ENCODE measurements around the gene CDC42BPG. TPM values are rescaled to one million over a fixed set of nuclear protein-coding genes. Genes with fewer than 3 reads are reported as not detected.

CDC42BPG gene
- polyA plus RNA-seq, 6 donors from 2014 or later, result 0.17 to 0.57 (median 0.33) TPM; not detected in 2

DNA sequence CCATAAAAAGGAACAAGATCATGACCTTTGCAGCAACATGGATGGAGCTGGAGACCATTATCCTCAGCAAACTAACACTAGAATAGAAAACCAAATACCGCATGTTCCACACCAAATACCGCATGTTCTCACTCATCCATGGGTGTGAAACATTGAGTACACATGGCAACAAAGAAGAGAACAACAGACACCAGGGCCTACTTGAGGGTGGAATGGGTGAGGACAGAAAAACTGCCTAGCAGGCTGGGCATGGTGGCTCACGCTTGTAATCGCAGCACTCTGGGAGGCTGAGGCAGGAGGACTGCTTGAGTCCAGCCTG lies 21.7 kb upstream of the CDC42BPG start:
- Mint-ChIP-seq H3K27ac (peak overlapping the region; percentile 49 to 96 (median 94)), H3K4me3 (peak overlapping the region in 7 of 8 donors; percentile 58 to 88 (median 72)), H3K36me3 (peaks cover 0 to 18% of the 10 kb centered on the region in 2 donors), H3K4me1 (peaks cover 45 to 92% (median 92%) of the 10 kb centered on the region in 3 donors), H3K9me3 (peaks cover 0 to 5% (median 0%) of the 10 kb centered on the region in 7 donors), H3K27me3 (no peaks in the 10 kb centered on the region)
- no peak for DNase-seq
- ATAC-seq (ENCODE audit: low read depth in 2 of 2), result peak; percentile 3 to 4

GRCh38 chr11:64865286-64866172 lies 21.1 kb upstream of the CDC42BPG start:
- no peaks in the 10 kb centered on the region for H3K27me3 Mint-ChIP-seq
- DNase-seq, result peak; percentile 69
- H3K27ac Mint-ChIP-seq, result peak overlapping the region; percentile 78 to 96 (median 96)
- H3K4me1 Mint-ChIP-seq, result peaks cover 45 to 92% (median 89%) of the 10 kb centered on the region in 3 donors
- H3K9me3 Mint-ChIP-seq, result peaks cover 0 to 5% (median 0%) of the 10 kb centered on the region in 7 donors
- H3K36me3 Mint-ChIP-seq, result peaks cover 0 to 16% of the 10 kb centered on the region in 2 donors
- ATAC-seq (ENCODE audit: low read depth in 2 of 2), result peak; percentile 65 to 69
- H3K4me3 Mint-ChIP-seq, result peak overlapping the region; percentile 64 to 88 (median 79)

DNA sequence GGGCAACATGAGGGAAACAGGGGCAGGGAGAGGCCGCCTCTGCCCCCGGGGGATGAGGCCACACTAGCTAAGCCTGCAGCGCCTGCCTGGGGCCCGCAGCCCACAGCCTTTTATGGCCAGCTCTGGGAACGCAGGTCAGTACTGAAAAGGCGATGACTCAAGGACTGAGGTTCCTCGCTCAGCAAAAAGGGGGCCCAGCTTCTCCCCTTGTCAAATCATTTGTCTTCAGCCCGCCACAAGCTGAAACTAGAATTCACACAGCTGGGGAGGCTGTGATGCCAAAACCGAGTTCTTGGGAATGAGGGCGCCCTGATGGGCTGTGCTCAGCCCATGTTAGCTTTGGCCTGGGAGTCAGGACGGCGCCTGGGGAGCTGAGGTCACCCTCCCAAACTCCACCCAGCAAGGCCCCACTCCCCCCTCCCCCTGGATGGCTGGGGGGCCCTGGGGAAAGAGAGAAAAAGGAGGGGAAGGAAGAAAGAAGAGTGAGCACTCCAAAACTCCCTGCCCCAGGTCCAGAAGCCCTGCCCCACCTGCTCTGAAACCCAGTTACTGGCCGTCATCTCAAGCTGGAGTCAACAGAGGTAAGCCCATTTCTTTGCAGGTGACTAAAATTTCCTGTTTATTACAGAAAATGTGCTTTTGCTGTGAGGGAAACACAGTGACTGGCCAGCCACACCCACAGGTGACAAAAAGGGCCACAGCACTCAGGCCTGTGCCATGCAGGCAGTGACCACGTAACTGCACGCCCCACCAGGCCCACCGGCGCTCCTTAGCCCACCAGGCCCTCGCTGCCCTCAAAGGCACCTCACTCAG lies 20.2 kb upstream of the CDC42BPG start:
- ATAC-seq (ENCODE audit: low read depth in 2 of 2), result peak; percentile 5 to 17
- DNase-seq, result no peak
- peaks cover 0 to 5% (median 0%) of the 10 kb centered on the region in 7 donors for H3K9me3 Mint-ChIP-seq
- peak overlapping the region in 7 of 8 donors; percentile 68 to 88 (median 76) for H3K4me3 Mint-ChIP-seq
- H3K27ac Mint-ChIP-seq, result peak overlapping the region; percentile 28 to 96 (median 79)
- H3K36me3 Mint-ChIP-seq, result peaks cover 5 to 21% of the 10 kb centered on the region in 2 donors
- H3K27me3 Mint-ChIP-seq, result no peaks in the 10 kb centered on the region
- H3K4me1 Mint-ChIP-seq, result peaks cover 53 to 91% (median 88%) of the 10 kb centered on the region in 3 donors

GRCh38 chr11:64864135-64864472 lies 19.7 kb upstream of the CDC42BPG start:
- Mint-ChIP-seq H3K9me3 (peaks cover 0 to 5% (median 0%) of the 10 kb centered on the region in 7 donors), H3K27ac (peak overlapping the region in 5 of 6 donors; percentile 7 to 96 (median 80)), H3K27me3 (no peaks in the 10 kb centered on the region), H3K4me1 (peaks cover 59 to 91% (median 88%) of the 10 kb centered on the region in 3 donors), H3K4me3 (peak overlapping the region in 5 of 8 donors; percentile 41 to 76 (median 64)), H3K36me3 (peaks cover 8 to 23% of the 10 kb centered on the region in 2 donors)
- no peak for ATAC-seq (ENCODE audit: low read depth in 2 of 2)
- no peak for DNase-seq

DNA sequence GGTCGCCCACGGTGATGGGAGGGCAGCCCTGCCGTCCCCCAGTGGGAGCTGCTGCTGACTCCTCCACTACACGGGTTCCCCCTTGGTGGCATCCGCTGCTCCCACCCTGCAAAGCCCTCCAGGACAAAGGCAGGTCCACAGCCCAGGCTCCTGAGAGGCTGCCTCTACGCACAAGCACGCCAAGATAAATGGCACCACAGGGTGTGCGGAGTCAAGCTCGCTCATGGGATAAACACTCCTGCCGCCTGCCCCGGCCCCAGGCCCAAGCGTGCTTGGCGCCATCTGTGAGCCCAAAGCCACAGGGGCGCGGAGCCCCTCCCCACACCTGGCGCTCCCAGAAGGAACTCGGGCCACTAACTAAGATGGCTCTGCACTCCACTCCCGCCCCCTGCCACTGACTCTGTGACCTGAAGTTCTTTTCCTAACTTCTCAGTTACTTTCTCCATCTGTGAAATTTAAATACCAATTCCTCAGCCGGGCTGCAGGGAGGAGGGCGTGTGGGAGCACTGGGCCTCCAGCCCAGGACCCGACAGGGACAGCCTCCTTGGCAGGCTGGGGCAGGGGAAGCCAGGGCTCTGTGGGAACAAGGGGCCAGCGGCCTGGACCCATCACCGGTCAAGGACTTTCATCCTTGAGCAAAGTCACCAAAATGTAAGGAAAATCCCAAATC lies 19.1 kb upstream of the CDC42BPG start:
- Mint-ChIP-seq H3K36me3 (peaks cover 8 to 23% of the 10 kb centered on the region in 2 donors), H3K27ac (peak overlapping the region; percentile 7 to 94 (median 72)), H3K4me1 (peaks cover 62 to 92% (median 88%) of the 10 kb centered on the region in 3 donors), H3K4me3 (peak overlapping the region in 3 of 8 donors; percentile 20 to 72 (median 64)), H3K9me3 (peaks cover 0 to 5% (median 0%) of the 10 kb centered on the region in 7 donors), H3K27me3 (no peaks in the 10 kb centered on the region)
- ATAC-seq (ENCODE audit: low read depth in 2 of 2) (no peak), DNase-seq (no peak)

DNA sequence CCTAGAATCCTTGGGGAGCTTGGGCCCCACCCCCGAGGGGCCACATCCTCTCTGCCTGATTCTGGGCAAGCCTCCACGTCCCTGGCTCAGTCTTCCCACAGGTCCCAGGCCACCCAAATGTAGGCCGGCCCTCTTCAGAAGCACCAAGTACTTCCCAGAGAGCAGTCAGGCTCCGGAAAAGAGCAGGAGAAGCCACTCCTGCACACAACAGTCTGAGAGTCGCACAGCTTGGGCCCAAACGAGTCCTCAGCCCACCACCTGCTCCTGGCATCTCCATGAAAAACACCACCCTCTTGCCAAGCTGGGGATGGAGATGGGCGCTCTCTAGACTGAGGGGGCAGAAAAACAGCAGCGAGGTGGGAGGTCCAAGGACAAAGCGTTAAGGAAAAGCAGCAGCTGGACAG lies 18.5 kb upstream of the CDC42BPG start:
- Mint-ChIP-seq H3K27me3 (no peaks in the 10 kb centered on the region), H3K27ac (peak overlapping the region in 5 of 6 donors; percentile 22 to 94 (median 71)), H3K4me3 (peak overlapping the region in 7 of 8 donors; percentile 25 to 72 (median 62)), H3K36me3 (peaks cover 8 to 23% of the 10 kb centered on the region in 2 donors), H3K9me3 (peaks cover 0 to 5% (median 0%) of the 10 kb centered on the region in 7 donors), H3K4me1 (peaks cover 56 to 92% (median 84%) of the 10 kb centered on the region in 3 donors)
- DNase-seq (no peak), ATAC-seq (ENCODE audit: low read depth in 2 of 2) (no peak)

GRCh38 chr11:64861227-64861975 lies 16.9 kb upstream of the CDC42BPG start:
- Mint-ChIP-seq H3K4me1 (peaks cover 51 to 93% (median 76%) of the 10 kb centered on the region in 3 donors), H3K4me3 (peak overlapping the region in 7 of 8 donors; percentile 15 to 85 (median 67)), H3K9me3 (peaks cover 0 to 5% (median 0%) of the 10 kb centered on the region in 7 donors), H3K36me3 (peaks cover 8 to 16% of the 10 kb centered on the region in 2 donors), H3K27me3 (no peaks in the 10 kb centered on the region), H3K27ac (peak overlapping the region in 5 of 6 donors; percentile 74 to 94 (median 87))
- ATAC-seq (ENCODE audit: low read depth in 2 of 2) (no peak), DNase-seq (no peak)

GRCh38 chr11:64859542-64860414 lies 15.3 kb upstream of the CDC42BPG start:
- H3K4me3 Mint-ChIP-seq, result peak overlapping the region; percentile 77 to 91 (median 82)
- no peaks in the 10 kb centered on the region for H3K9me3 Mint-ChIP-seq
- ATAC-seq (ENCODE audit: low read depth in 2 of 2) (peak; percentile 81 to 82), DNase-seq (peak; percentile 60)
- H3K36me3 Mint-ChIP-seq, result peaks cover 7 to 8% of the 10 kb centered on the region in 2 donors
- H3K27ac Mint-ChIP-seq, result peak overlapping the region; percentile 76 to 97 (median 95)
- H3K27me3 Mint-ChIP-seq, result no peaks in the 10 kb centered on the region
- H3K4me1 Mint-ChIP-seq, result peaks cover 53 to 92% (median 76%) of the 10 kb centered on the region in 3 donors

DNA sequence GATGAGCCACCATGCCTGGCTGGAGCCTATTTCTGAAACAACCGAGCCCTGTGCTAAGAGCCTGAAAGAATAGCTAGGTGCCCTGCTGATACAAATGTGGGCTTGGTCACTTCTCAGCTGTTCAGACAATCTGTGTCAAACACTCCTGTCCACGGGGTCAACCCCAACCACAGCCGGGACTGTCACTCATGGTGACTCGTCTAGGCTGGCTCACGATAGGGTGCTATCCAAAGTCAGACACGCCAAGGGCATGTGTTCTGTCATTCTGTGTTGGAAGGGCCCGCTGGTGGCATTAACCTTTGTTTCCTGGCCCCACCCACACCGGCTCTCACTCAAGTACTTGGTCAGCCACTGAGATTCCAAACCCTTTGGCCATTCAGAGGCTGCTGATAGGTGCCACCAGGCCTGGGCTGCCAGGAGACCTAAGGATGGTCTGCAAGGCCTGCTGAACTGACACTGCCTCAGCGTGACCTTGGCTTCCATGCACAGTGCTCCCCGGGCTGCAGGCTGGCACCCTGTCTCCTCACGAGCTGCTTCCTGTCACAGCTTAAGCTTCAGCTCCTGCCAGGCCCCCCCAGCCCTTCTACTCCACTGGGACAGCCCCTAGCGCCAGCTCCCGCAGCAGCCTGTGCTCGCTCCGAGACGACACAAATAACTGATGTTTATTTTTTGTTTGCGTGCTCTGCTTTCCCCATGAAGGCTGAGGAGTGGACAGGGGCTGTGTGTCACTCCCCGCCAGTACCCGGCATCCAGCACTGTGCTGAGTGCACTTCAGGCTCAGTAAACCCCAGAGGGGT lies 14.2 kb upstream of the CDC42BPG start:
- Mint-ChIP-seq H3K9me3 (no peaks in the 10 kb centered on the region), H3K4me1 (peaks cover 54 to 92% (median 77%) of the 10 kb centered on the region in 3 donors), H3K27me3 (no peaks in the 10 kb centered on the region)

GRCh38 chr11:64857485-64857884 lies 13.0 kb upstream of the CDC42BPG start:
- ATAC-seq (ENCODE audit: low read depth in 2 of 2) (no peak), DNase-seq (no peak)
- Mint-ChIP-seq H3K4me1 (peaks cover 61 to 92% (median 77%) of the 10 kb centered on the region in 3 donors), H3K4me3 (peak overlapping the region in 6 of 8 donors; percentile 0 to 69 (median 38)), H3K27ac (peak overlapping the region in 3 of 6 donors; percentile 90 to 97 (median 94)), H3K36me3 (peaks cover 8 to 15% of the 10 kb centered on the region in 2 donors), H3K9me3 (no peaks in the 10 kb centered on the region), H3K27me3 (no peaks in the 10 kb centered on the region)

More for the DNA sequence above, 14.2 kb upstream of the CDC42BPG start:
- Mint-ChIP-seq H3K4me3 (peak overlapping the region; percentile 77 to 91 (median 82)), H3K36me3 (peaks cover 7 to 8% of the 10 kb centered on the region in 2 donors), H3K27ac (peak overlapping the region; percentile 76 to 97 (median 95))
- ATAC-seq (ENCODE audit: low read depth in 2 of 2) (peak; percentile 67 to 71), DNase-seq (peak; percentile 59)

Data from naive B cell (primary cell).